OCI-LY3 (cell line): Measurements from ENCODE around the gene ATG4A.

Experiments used
- EZH2phosphoT487 ChIP-seq: fragments of 200-600 bp; shearing (Covaris generic); IDR thresholded peaks from 2 replicates; pipeline ENCODE4 v1.6.1; 2018; ENCODE audit warnings: antibody characterized with exemption, mixed run types, low read depth
- TF ChIP-seq, protein P1 (sequence below): fragments of 200-600, 300-600 bp; sonication (generic); IDR thresholded peaks from 2 replicates; pipeline ENCODE4 v1.5.1; 2014; ENCODE audit warnings: antibody characterized with exemption, low read length, low read depth

DNA sequence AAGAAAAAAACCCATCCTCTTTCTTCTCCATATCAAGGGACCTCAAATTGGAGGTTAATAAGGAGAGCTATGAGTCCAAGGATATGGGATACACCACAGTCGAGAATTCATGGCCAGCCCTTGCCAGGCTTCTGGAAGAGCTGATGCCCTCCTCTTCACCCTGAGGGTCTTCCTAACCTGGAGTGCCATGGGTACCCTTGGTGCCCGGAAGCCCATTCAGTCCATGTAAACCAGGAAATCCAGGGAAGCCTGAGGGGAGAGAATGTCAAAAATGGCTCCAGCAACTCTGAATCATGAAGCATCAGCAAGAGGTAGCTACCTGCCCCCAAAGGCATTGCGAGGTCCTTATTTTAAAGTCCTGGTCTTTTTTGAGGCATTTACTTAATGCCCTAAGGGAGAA, 78.2 kb downstream of the ATG4A start:
- TF ChIP-seq EZH2phosphoT487 = no peak
- TF ChIP-seq, protein P1, sequence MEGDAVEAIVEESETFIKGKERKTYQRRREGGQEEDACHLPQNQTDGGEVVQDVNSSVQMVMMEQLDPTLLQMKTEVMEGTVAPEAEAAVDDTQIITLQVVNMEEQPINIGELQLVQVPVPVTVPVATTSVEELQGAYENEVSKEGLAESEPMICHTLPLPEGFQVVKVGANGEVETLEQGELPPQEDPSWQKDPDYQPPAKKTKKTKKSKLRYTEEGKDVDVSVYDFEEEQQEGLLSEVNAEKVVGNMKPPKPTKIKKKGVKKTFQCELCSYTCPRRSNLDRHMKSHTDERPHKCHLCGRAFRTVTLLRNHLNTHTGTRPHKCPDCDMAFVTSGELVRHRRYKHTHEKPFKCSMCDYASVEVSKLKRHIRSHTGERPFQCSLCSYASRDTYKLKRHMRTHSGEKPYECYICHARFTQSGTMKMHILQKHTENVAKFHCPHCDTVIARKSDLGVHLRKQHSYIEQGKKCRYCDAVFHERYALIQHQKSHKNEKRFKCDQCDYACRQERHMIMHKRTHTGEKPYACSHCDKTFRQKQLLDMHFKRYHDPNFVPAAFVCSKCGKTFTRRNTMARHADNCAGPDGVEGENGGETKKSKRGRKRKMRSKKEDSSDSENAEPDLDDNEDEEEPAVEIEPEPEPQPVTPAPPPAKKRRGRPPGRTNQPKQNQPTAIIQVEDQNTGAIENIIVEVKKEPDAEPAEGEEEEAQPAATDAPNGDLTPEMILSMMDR = no peak
